ENCODE data around the gene FAM89B. TPM values are rescaled to one million over a fixed set of nuclear protein-coding genes. Genes with fewer than 3 reads are reported as not detected.
"Not testable (repeated sequence)": the region's sequence is repeated elsewhere in the genome, so short reads cannot be mapped to it uniquely, and the experiment has no call there.

Gene FAM89B
- total RNA-seq (2021; ENCODE audit: unreplicated experiment): 102 TPM
- 151 TPM for polyA plus RNA-seq (2012; ENCODE audit: insufficient read length)
- percentile 69 among the genes with signal in this experiment for Bru-seq, nascent RNA
- percentile 81 among the genes with signal in this experiment for BruChase-seq, experiment 1, labeled RNA remaining after a 2-hour chase
- percentile 91 among the genes with signal in this experiment for BruChase-seq, experiment 2, labeled RNA remaining after a 6-hour chase
- long read RNA-seq, transcript FAM89B-203 (2 exons, 1,263 nt): major isoform, 99 of 200 reads
- long read RNA-seq, transcript FAM89B-202 (2 exons, 1,337 nt): minor isoform, 32 of 200 reads
- long read RNA-seq, transcript FAM89B-201 (2 exons, 1,409 nt): minor isoform, 19 of 200 reads
- long read RNA-seq, partial matches to known transcripts: 0 of 200 reads
- long read RNA-seq, other reads (novel, unspliced or antisense): 50 of 200 reads

DNA sequence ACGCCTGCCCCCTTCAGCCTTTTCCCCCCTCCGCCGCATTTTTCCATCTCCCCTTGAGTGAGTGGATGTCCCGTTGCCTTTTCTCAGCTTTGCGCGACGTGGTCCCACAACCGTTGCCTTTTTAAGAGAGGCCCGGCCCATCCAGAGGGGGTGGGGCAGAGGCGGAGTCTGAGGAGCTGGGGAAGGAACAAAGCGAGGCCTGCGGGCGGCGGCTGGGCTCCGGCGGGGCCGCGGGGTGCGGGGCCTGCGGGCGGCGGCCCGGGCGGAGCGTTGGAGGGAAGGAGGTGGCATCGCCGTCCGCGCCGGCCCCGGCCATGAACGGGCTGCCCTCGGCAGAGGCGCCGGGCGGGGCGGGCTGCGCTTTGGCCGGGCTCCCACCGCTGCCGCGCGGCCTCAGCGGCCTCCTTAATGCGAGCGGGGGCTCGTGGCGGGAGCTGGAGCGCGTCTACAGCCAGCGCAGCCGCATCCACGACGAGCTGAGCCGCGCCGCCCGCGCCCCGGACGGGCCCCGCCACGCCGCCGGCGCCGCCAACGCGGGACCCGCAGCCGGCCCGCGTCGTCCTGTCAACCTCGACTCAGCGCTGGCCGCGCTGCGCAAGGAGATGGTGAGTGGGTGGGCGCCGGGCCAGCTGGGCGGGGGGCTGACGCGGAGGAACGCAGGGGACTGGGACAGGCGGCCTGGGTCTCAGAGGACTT is at the start of gene FAM89B:
TSS of gene FAM89B (plus strand) at position 183 of the 696 bp plus-strand sequence. CDS start at position 315, 132 bp downstream.
- Histone ChIP-seq H3K4me1 (ENCODE audit: control insufficient read depth, insufficient read depth, low read length) (peaks cover 39% of the 10 kb centered on the region), H3K27ac (ENCODE audit: low read length) (peak within 1 kb of the TSS; percentile 88)

GRCh38 chr11:65522718-65523630 is 49.4 kb upstream of the FAM89B start:
- POLR2A ChIA-PET; H3K27ac ChIP-seq (ENCODE audit: low read length); H3K4me1 ChIP-seq (ENCODE audit: control insufficient read depth, insufficient read depth, low read length); H3K9me3 ChIP-seq (ENCODE audit: control insufficient read depth, insufficient read depth, low read depth, low read length); H3K4me3 ChIP-seq (ENCODE audit: low read depth in 2 of 2, low read length in 2 of 2); ATAC-seq; H3K27me3 ChIP-seq (ENCODE audit: control insufficient read depth, insufficient read depth, low read length); in situ Hi-C loops (cut with HindIII; ENCODE audit: low pct_unique_long_range_greater_than_20kb, low sequenced_read_pairs); intact Hi-C loops (cut with micrococcal nuclease; ENCODE audit: unreplicated experiment); BruUV-seq (replicated peaks); CTCF ChIA-PET; H3K36me3 ChIP-seq (ENCODE audit: control insufficient read depth, insufficient read depth, low read length); DNase-seq (ENCODE audit: low read depth, low spot score): not testable (repeated sequence)

More for the DNA sequence above, at the start of gene FAM89B:
- in situ Hi-C loops (cut with HindIII; ENCODE audit: low pct_unique_long_range_greater_than_20kb, low sequenced_read_pairs) (no loop called here), intact Hi-C loops (cut with micrococcal nuclease; ENCODE audit: unreplicated experiment) (loop anchor here (1.0 kb wide), 1 partner anchor 31 kb away; no protein-coding TSS in a partner anchor)
- no peaks in the 10 kb centered on the region for H3K9me3 ChIP-seq (ENCODE audit: control insufficient read depth, insufficient read depth, low read depth, low read length)
- no TSS peak for BruUV-seq (replicated peaks)
- POLR2A ChIA-PET: interaction anchor here (0.6 to 1.5 kb wide), 2 partner anchors 9 to 74 kb away, joined by 6 to 7 read pairs; partner anchors contain the start of gene MALAT1
- ATAC-seq (peak; percentile 33), DNase-seq (ENCODE audit: low read depth, low spot score) (no peak)
- H3K4me3 ChIP-seq (ENCODE audit: low read depth in 2 of 2, low read length in 2 of 2): peak within 1 kb of the TSS; percentile 82 to 93
- CTCF ChIA-PET: interaction anchor here (0.6 to 2.6 kb wide), 9 partner anchors 11 to 156 kb away, joined by 3 to 9 read pairs (median 3); partner anchors contain the start of genes KCNK7 and PCNX3
- no peaks in the 10 kb centered on the region for H3K27me3 ChIP-seq (ENCODE audit: control insufficient read depth, insufficient read depth, low read length)
- TF ChIP-seq, protein P1, sequence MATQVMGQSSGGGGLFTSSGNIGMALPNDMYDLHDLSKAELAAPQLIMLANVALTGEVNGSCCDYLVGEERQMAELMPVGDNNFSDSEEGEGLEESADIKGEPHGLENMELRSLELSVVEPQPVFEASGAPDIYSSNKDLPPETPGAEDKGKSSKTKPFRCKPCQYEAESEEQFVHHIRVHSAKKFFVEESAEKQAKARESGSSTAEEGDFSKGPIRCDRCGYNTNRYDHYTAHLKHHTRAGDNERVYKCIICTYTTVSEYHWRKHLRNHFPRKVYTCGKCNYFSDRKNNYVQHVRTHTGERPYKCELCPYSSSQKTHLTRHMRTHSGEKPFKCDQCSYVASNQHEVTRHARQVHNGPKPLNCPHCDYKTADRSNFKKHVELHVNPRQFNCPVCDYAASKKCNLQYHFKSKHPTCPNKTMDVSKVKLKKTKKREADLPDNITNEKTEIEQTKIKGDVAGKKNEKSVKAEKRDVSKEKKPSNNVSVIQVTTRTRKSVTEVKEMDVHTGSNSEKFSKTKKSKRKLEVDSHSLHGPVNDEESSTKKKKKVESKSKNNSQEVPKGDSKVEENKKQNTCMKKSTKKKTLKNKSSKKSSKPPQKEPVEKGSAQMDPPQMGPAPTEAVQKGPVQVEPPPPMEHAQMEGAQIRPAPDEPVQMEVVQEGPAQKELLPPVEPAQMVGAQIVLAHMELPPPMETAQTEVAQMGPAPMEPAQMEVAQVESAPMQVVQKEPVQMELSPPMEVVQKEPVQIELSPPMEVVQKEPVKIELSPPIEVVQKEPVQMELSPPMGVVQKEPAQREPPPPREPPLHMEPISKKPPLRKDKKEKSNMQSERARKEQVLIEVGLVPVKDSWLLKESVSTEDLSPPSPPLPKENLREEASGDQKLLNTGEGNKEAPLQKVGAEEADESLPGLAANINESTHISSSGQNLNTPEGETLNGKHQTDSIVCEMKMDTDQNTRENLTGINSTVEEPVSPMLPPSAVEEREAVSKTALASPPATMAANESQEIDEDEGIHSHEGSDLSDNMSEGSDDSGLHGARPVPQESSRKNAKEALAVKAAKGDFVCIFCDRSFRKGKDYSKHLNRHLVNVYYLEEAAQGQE (IDR thresholded peaks at IDR 0.05; ENCODE audit: insufficient read depth in 1 of 2, low read depth in 2 of 2, low read length in 1 of 2): no peak
- TF ChIP-seq TCF7L2 (IDR thresholded peaks at IDR 0.05; ENCODE audit: low read depth, low read length) (peak; percentile 76), CTCF (IDR thresholded peaks at IDR 0.05) (no peak), POLR2AphosphoS5 (IDR thresholded peaks at IDR 0.05; ENCODE audit: low read depth, low read length) (peak; percentile 67), SIN3A (IDR thresholded peaks at IDR 0.05; ENCODE audit: borderline replicate concordance, insufficient read depth, low read depth, low read length) (peak; percentile 62; the same call in 1 of the 2 replicates)
- no peaks in the 10 kb centered on the region; the same call in 1 of the 2 replicates for H3K36me3 ChIP-seq (ENCODE audit: control insufficient read depth, insufficient read depth, low read length)

DNA sequence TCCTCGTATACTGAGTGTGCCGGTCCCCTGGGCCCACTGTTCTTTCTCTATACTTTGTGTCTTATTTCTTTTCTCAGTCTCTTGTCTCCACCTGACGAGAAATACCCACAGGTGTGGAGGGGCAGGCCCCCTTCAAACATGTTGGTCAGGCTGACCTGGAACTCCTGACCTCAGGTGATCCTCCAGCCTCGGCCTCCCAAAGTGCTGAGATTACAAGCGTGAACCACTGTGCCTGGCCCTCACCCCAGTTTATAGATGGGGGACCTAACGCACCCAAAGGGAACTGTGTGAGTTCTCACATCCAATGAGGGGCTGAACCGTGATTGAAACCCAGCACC is 48.7 kb upstream of the FAM89B start:
- H3K9me3 ChIP-seq (ENCODE audit: control insufficient read depth, insufficient read depth, low read depth, low read length); POLR2A ChIA-PET; H3K27ac ChIP-seq (ENCODE audit: low read length); H3K4me1 ChIP-seq (ENCODE audit: control insufficient read depth, insufficient read depth, low read length); in situ Hi-C loops (cut with HindIII; ENCODE audit: low pct_unique_long_range_greater_than_20kb, low sequenced_read_pairs); H3K36me3 ChIP-seq (ENCODE audit: control insufficient read depth, insufficient read depth, low read length); BruUV-seq (replicated peaks); ATAC-seq; DNase-seq (ENCODE audit: low read depth, low spot score); H3K4me3 ChIP-seq (ENCODE audit: low read depth in 2 of 2, low read length in 2 of 2); intact Hi-C loops (cut with micrococcal nuclease; ENCODE audit: unreplicated experiment); H3K27me3 ChIP-seq (ENCODE audit: control insufficient read depth, insufficient read depth, low read length); CTCF ChIA-PET: not testable (repeated sequence)
